ENCODE results near the gene NARF.
A peak's percentile ranks its signal among the peaks of the same experiment; 100 is the strongest.
"Not testable (repeated sequence)": the region's sequence is repeated elsewhere in the genome, so short reads cannot be mapped to it uniquely, and the experiment has no call there.

Gene NARF

GRCh38 chr17:82458179-82458884 is at the start of gene NARF:
TSS of gene NARF (plus strand) at chr17:82458741. CDS start at chr17:82458804, 63 bp downstream.
- DNase-seq: peak; percentile 93

- DNase-seq: no peak
These were observed 49.6 kb upstream of the NARF start for GRCh38 chr17:82408938-82409318.

- no peak for DNase-seq
These were observed 48.4 kb upstream of the NARF start for GRCh38 chr17:82410014-82410716.

GRCh38 chr17:82411396-82412053 is 47.0 kb upstream of the NARF start:
- no peak for DNase-seq

- DNase-seq: not testable (repeated sequence)
These were observed 46.5 kb upstream of the NARF start for GRCh38 chr17:82412081-82412480.

GRCh38 chr17:82412535-82413520 is 45.7 kb upstream of the NARF start:
- DNase-seq: peak; percentile 75

- DNase-seq: no peak
These were observed 43.8 kb upstream of the NARF start for GRCh38 chr17:82414548-82415281.

GRCh38 chr17:82415336-82415735 is 43.2 kb upstream of the NARF start:
- no peak for DNase-seq

- DNase-seq: no peak
These were observed 42.8 kb upstream of the NARF start for GRCh38 chr17:82415786-82416185.

- DNase-seq: no peak
These were observed 42.3 kb upstream of the NARF start for GRCh38 chr17:82416264-82416663.

GRCh38 chr17:82416771-82417170 is 41.8 kb upstream of the NARF start:
- DNase-seq: no peak

GRCh38 chr17:82418001-82418986 is 40.2 kb upstream of the NARF start, which contains the start of the genes HEXD and OGFOD3:
TSS of gene HEXD (plus strand) at chr17:82418347. CDS start at chr17:82419800, 1,453 bp downstream.
TSS of gene OGFOD3 (minus strand) at chr17:82418586. CDS start at chr17:82418485, 101 bp downstream.
- DNase-seq: peak; percentile 58

- DNase-seq: no peak
These were observed 39.0 kb upstream of the NARF start for GRCh38 chr17:82419540-82419939.

GRCh38 chr17:82424001-82424862 is 34.3 kb upstream of the NARF start:
- DNase-seq: peak; percentile 12

GRCh38 chr17:82424863-82425159 is 33.7 kb upstream of the NARF start:
- DNase-seq: no peak

- no peak for DNase-seq
These were observed 30.0 kb upstream of the NARF start for GRCh38 chr17:82428546-82428945.

GRCh38 chr17:82429824-82430223 is 28.7 kb upstream of the NARF start:
- DNase-seq: no peak

- no peak for DNase-seq
These were observed 26.5 kb upstream of the NARF start for GRCh38 chr17:82432017-82432416.

- DNase-seq: no peak
These were observed 24.9 kb upstream of the NARF start for GRCh38 chr17:82433560-82434215.
